ENCODE results near the gene C1QB. TPM values are rescaled to one million over a fixed set of nuclear protein-coding genes. Genes with fewer than 3 reads are reported as not detected.

The C1QB gene
- total RNA-seq, 1 donor from 2014 or later = not detected

DNA sequence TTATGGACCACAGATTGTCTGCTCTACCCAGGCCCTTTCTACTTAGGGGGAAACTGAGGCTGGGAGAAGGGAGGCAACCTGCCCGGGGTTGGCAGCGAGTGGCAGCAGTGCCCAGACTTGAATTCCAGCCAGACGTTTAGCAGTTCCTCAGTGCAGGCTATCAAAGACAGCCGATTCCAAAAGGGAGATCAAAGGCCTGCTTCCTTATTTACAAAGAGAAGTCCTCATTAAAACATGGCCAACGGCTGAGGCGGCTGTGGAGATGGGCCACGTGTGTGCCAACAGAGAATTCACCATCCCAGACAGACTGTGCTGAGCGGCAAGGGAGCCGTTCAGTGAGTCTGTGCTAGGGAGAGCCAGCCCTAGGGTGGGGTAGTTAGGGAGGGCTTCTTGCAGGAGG lies 27.7 kb downstream of the C1QB start:
- DNase-seq (no peak), ATAC-seq (ENCODE audit: low read depth) (no peak)
- ChIA-PET POLR2A (no interaction called here), CTCF (no interaction called here)
- Mint-ChIP-seq H3K4me1 (no peaks in the 10 kb centered on the region), H3K4me3 (no peak overlapping the region), H3K27ac (no peak overlapping the region), H3K36me3 (ENCODE audit: low read depth) (no peaks in the 10 kb centered on the region), H3K9me3 (no peaks in the 10 kb centered on the region), H3K27me3 (peaks cover 20% of the 10 kb centered on the region)
- TF ChIP-seq, protein P1, sequence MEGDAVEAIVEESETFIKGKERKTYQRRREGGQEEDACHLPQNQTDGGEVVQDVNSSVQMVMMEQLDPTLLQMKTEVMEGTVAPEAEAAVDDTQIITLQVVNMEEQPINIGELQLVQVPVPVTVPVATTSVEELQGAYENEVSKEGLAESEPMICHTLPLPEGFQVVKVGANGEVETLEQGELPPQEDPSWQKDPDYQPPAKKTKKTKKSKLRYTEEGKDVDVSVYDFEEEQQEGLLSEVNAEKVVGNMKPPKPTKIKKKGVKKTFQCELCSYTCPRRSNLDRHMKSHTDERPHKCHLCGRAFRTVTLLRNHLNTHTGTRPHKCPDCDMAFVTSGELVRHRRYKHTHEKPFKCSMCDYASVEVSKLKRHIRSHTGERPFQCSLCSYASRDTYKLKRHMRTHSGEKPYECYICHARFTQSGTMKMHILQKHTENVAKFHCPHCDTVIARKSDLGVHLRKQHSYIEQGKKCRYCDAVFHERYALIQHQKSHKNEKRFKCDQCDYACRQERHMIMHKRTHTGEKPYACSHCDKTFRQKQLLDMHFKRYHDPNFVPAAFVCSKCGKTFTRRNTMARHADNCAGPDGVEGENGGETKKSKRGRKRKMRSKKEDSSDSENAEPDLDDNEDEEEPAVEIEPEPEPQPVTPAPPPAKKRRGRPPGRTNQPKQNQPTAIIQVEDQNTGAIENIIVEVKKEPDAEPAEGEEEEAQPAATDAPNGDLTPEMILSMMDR (IDR thresholded peaks at IDR 0.05) = no peak
- intact Hi-C loops (cut with micrococcal nuclease) = no loop called here

DNA sequence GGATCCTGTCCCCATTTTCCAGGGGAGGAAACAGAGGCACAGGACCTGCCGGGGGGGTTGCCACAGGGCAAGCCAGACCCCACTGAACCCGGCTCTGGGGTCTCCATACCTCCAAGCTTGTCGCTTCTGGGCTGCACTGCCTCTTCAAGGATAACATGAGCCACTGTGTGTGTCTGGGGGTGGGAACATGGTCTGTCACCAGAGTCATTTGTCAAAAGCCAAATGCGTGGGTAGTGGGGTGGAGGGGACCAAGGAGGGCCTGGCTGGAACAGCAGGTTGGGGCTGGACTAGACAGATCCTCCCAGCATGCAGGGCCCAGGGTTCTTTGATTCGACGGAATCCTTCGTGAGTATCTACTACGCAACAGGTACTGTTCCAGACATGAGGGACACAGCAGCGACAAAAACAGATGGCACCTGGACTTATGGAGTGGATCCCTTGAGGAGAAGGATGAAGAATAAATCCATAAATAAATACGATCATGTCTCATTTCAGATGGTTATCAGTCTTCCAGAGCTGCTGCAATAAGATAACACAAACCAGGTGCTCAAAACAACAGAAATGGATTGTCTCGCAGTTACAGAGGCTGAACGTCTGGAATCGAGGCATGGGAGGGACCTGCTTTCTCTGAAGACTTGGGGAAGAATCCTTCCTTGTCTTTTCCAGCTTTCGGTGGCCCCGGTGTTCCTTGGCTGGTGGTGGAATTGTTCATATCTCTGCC lies 28.7 kb downstream of the C1QB start:
- Mint-ChIP-seq H3K9me3 (no peaks in the 10 kb centered on the region), H3K4me3 (no peak overlapping the region), H3K27ac (no peak overlapping the region), H3K36me3 (ENCODE audit: low read depth) (no peaks in the 10 kb centered on the region), H3K4me1 (no peaks in the 10 kb centered on the region), H3K27me3 (peaks cover 20% of the 10 kb centered on the region)
- TF ChIP-seq, protein P1 (IDR thresholded peaks at IDR 0.05) = no peak
- ATAC-seq (ENCODE audit: low read depth) = no peak
- ChIA-PET CTCF (no interaction called here), POLR2A (no interaction called here)
- intact Hi-C loops (cut with micrococcal nuclease) = no loop called here
- no peak for DNase-seq

DNA sequence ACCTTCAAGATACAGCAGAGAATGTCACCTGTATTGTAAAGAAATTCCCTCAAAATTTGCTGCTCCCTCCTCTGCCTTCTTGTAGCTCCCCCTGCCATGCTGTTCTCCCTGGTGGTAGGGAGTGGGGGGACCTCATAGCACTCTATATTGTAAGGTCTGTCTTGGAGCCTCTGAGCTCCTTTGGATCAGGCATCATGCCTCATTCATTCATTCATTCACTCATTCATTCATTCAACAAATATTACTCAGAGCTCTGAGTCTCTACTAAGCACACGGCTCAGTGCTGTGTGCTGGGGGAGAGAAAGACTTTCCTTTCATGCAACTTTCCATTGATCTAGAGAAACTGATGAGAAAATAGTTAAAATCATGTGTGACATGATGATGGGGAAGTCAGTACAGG lies 30.5 kb downstream of the C1QB start:
- DNase-seq (no peak), ATAC-seq (ENCODE audit: low read depth) (no peak)
- TF ChIP-seq, protein P1 (IDR thresholded peaks at IDR 0.05) = no peak
- Mint-ChIP-seq H3K27me3 (peaks cover 24% of the 10 kb centered on the region), H3K36me3 (ENCODE audit: low read depth) (no peaks in the 10 kb centered on the region), H3K27ac (no peak overlapping the region), H3K4me3 (no peak overlapping the region), H3K9me3 (no peaks in the 10 kb centered on the region), H3K4me1 (no peaks in the 10 kb centered on the region)
- intact Hi-C loops (cut with micrococcal nuclease) = no loop called here
- POLR2A ChIA-PET = no interaction called here
- CTCF ChIA-PET = no interaction called here

DNA sequence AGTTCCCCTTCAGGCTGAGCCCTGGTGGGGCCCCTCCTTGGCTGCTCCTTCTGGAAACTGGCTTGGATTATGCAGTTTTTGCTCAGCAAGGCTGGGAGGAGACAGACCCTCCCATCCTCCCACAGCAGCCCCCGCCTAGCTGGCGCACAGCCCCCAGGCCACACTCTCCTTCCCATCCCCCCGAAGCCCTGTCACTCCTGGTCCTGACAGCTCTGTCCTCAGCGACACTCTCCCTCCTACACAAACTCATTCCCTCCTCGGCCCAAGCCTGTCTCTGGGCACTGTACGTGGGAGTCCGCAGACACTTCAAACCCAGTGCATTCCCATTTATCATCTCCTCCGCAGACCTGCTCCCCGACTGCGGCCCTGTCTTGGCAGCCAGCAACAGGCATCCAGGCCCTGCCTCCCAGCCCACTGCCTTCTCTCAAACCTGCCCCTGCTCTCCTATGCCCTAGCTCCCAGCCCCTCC lies 32.6 kb downstream of the C1QB start:
- Mint-ChIP-seq H3K27ac (no peak overlapping the region), H3K9me3 (no peaks in the 10 kb centered on the region), H3K4me3 (no peak overlapping the region), H3K27me3 (peaks cover 26% of the 10 kb centered on the region), H3K4me1 (no peaks in the 10 kb centered on the region), H3K36me3 (ENCODE audit: low read depth) (no peaks in the 10 kb centered on the region)
- DNase-seq (no peak), ATAC-seq (ENCODE audit: low read depth) (no peak)
- intact Hi-C loops (cut with micrococcal nuclease) = no loop called here
- ChIA-PET POLR2A (no interaction called here), CTCF (no interaction called here)
- TF ChIP-seq, protein P1 (IDR thresholded peaks at IDR 0.05) = no peak

DNA sequence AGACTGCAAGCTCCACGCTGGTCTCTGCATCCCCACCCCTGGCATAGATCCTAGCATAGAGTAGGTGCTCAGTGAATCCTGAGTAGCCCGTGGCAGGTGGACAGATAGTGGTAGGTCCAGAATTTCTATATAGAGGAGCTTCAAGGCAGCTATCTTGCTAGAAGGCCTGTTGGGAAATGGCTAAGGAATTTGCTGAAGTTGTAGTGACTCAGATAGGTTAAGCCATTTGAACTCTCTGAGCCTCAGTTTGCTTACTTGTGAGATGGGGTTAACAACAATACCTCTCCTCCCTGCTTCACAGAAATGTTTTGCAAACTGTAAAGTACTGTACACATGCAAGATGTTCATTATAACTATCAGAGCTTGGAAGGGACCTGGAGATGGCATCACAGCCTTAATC lies 34.2 kb downstream of the C1QB start:
- Mint-ChIP-seq H3K4me3 (no peak overlapping the region), H3K4me1 (no peaks in the 10 kb centered on the region), H3K36me3 (ENCODE audit: low read depth) (no peaks in the 10 kb centered on the region), H3K9me3 (no peaks in the 10 kb centered on the region), H3K27ac (no peak overlapping the region), H3K27me3 (peaks cover 24% of the 10 kb centered on the region)
- DNase-seq (no peak), ATAC-seq (ENCODE audit: low read depth) (no peak)
- TF ChIP-seq, protein P1 (IDR thresholded peaks at IDR 0.05) = no peak
- CTCF ChIA-PET = no interaction called here
- POLR2A ChIA-PET = no interaction called here
- intact Hi-C loops (cut with micrococcal nuclease) = no loop called here
